Activated CD4-positive, alpha-beta memory T cell treated with anti-CD3 and anti-CD28 coated beads, Interleukin-2, amount 10 ng/mL, durations not matched to agents 7 days and 5 days (primary cell): ENCODE measurements around the gene CLDN22. TPM values are rescaled to one million over a fixed set of nuclear protein-coding genes. Genes with fewer than 3 reads are reported as not detected.
"Not testable (repeated sequence)": the region's sequence is repeated elsewhere in the genome, so short reads cannot be mapped to it uniquely, and the experiment has no call there.

Experiments
- CTCF ChIA-PET: fragments of 350-600 bp; sonication (Branson Sonifier 250); formaldehyde crosslinking; loops from one replicate; lab custom pipeline; 2021; ENCODE audit warnings: antibody characterized with exemption, inconsistent platforms; lab: Charles Lee
- POLR2A ChIA-PET: fragments of 350-600 bp; sonication (Branson Sonifier 250); formaldehyde crosslinking; loops from one replicate; lab custom pipeline; 2021; ENCODE audit warnings: antibody characterized with exemption; lab: Charles Lee
- DNase-seq: peaks from one replicate; pipeline ENCODE4 v3.0.0-alpha.2; 2020
- H3K27ac Mint-ChIP-seq: one replicate; pipeline ENCODE4 v1.8.0; 2021; ENCODE audit warnings: mild to moderate bottlenecking, mixed read lengths
- H3K27me3 Mint-ChIP-seq: one replicate; pipeline ENCODE4 v1.8.0; 2021; ENCODE audit warnings: mixed read lengths
- H3K36me3 Mint-ChIP-seq: one replicate; pipeline ENCODE4 v1.8.0; 2021; ENCODE audit warnings: low read depth, mixed read lengths
- H3K4me1 Mint-ChIP-seq: one replicate; pipeline ENCODE4 v1.8.0; 2021; ENCODE audit warnings: mixed read lengths
- H3K4me3 Mint-ChIP-seq: one replicate; pipeline ENCODE4 v1.8.0; 2021; ENCODE audit warnings: mild to moderate bottlenecking, mixed read lengths
- H3K9me3 Mint-ChIP-seq: one replicate; pipeline ENCODE4 v1.8.0; 2021; ENCODE audit warnings: mixed read lengths
- total RNA-seq, 2 experiments: library from RNA; stranded (reverse); gene quantifications; one replicate each; pipeline ENCODE4 v1.2.3, GENCODE V29; 2021

CLDN22 gene
- total RNA-seq, 2 experiments from 2014 or later = not detected

- H3K27ac Mint-ChIP-seq, H3K4me3 Mint-ChIP-seq, DNase-seq, H3K9me3 Mint-ChIP-seq, H3K4me1 Mint-ChIP-seq, CTCF ChIA-PET, H3K27me3 Mint-ChIP-seq, H3K36me3 Mint-ChIP-seq: not testable (repeated sequence)
- POLR2A ChIA-PET = interaction anchor here (0.7 kb wide), 1 partner anchor 37 kb away, joined by 3 read pairs; no protein-coding TSS in a partner anchor
These were observed 4.0 kb upstream of the CLDN22 start for GRCh38 chr4:183324056-183324455.

GRCh38 chr4:183323295-183323694 is 3.2 kb upstream of the CLDN22 start:
- CTCF ChIA-PET = no interaction called here
- POLR2A ChIA-PET = no interaction called here
- H3K36me3 Mint-ChIP-seq = no peaks in the 10 kb centered on the region
- DNase-seq = no peak
- H3K27ac Mint-ChIP-seq = no peak overlapping the region
- no peaks in the 10 kb centered on the region for H3K9me3 Mint-ChIP-seq
- H3K4me3 Mint-ChIP-seq = no peak overlapping the region
- peaks cover 7% of the 10 kb centered on the region for H3K4me1 Mint-ChIP-seq
- H3K27me3 Mint-ChIP-seq = no peaks in the 10 kb centered on the region

- H3K27ac Mint-ChIP-seq = no peak within 1 kb of the TSS
- DNase-seq = no peak
- H3K4me1 Mint-ChIP-seq = peaks cover 7% of the 10 kb centered on the region
- no peaks in the 10 kb centered on the region for H3K36me3 Mint-ChIP-seq
- H3K27me3 Mint-ChIP-seq = no peaks in the 10 kb centered on the region
- no peaks in the 10 kb centered on the region for H3K9me3 Mint-ChIP-seq
- ChIA-PET POLR2A (no interaction called here), CTCF (no interaction called here)
- no peak within 1 kb of the TSS for H3K4me3 Mint-ChIP-seq
These were observed 2.2 kb upstream of the CLDN22 start, which contains the start of gene CLDN24 for GRCh38 chr4:183322326-183322725. CLDN24 (minus strand) TSS chr4:183322426; CDS start chr4:183322426, 0 bp downstream.

- ChIA-PET CTCF (interaction anchor here (0.5 kb wide), 1 partner anchor 483 kb away, joined by 5 read pairs; no protein-coding TSS in a partner anchor), POLR2A (no interaction called here)
- H3K36me3 Mint-ChIP-seq = no peaks in the 10 kb centered on the region
- DNase-seq = no peak
- H3K27ac Mint-ChIP-seq = no peak overlapping the region
- peaks cover 7% of the 10 kb centered on the region for H3K4me1 Mint-ChIP-seq
- H3K9me3 Mint-ChIP-seq = no peaks in the 10 kb centered on the region
- no peak overlapping the region for H3K4me3 Mint-ChIP-seq
- no peaks in the 10 kb centered on the region for H3K27me3 Mint-ChIP-seq
These were observed 1.4 kb upstream of the CLDN22 start for GRCh38 chr4:183321516-183321915.

GRCh38 chr4:183321079-183321478 is 1.0 kb upstream of the CLDN22 start:
- POLR2A ChIA-PET = no interaction called here
- DNase-seq = no peak
- Mint-ChIP-seq H3K9me3 (no peaks in the 10 kb centered on the region), H3K27ac (no peak overlapping the region), H3K4me1 (peaks cover 7% of the 10 kb centered on the region), H3K27me3 (no peaks in the 10 kb centered on the region), H3K4me3 (no peak overlapping the region), H3K36me3 (no peaks in the 10 kb centered on the region)
- CTCF ChIA-PET = interaction anchor here (0.5 kb wide), 1 partner anchor 483 kb away, joined by 5 read pairs; no protein-coding TSS in a partner anchor

GRCh38 chr4:183318656-183319055 is 1.4 kb downstream of the CLDN22 start:
- no peak overlapping the region for H3K27ac Mint-ChIP-seq
- H3K9me3 Mint-ChIP-seq = no peaks in the 10 kb centered on the region
- POLR2A ChIA-PET = no interaction called here
- H3K4me3 Mint-ChIP-seq = no peak overlapping the region
- no peaks in the 10 kb centered on the region for H3K36me3 Mint-ChIP-seq
- DNase-seq = no peak
- H3K27me3 Mint-ChIP-seq = no peaks in the 10 kb centered on the region
- CTCF ChIA-PET = no interaction called here
- H3K4me1 Mint-ChIP-seq = peaks cover 7% of the 10 kb centered on the region

GRCh38 chr4:183314806-183315205 is 5.3 kb downstream of the CLDN22 start:
- Mint-ChIP-seq H3K9me3 (no peaks in the 10 kb centered on the region), H3K36me3 (no peaks in the 10 kb centered on the region), H3K27me3 (no peaks in the 10 kb centered on the region), H3K4me1 (no peaks in the 10 kb centered on the region), H3K27ac (no peak overlapping the region), H3K4me3 (no peak overlapping the region)
- POLR2A ChIA-PET = no interaction called here
- DNase-seq = no peak
- CTCF ChIA-PET = no interaction called here

- no peak overlapping the region for H3K4me3 Mint-ChIP-seq
- H3K9me3 Mint-ChIP-seq = no peaks in the 10 kb centered on the region
- H3K27ac Mint-ChIP-seq = no peak overlapping the region
- no peaks in the 10 kb centered on the region for H3K36me3 Mint-ChIP-seq
- ChIA-PET POLR2A (no interaction called here), CTCF (no interaction called here)
- H3K27me3 Mint-ChIP-seq = no peaks in the 10 kb centered on the region
- H3K4me1 Mint-ChIP-seq = no peaks in the 10 kb centered on the region
- no peak for DNase-seq
These were observed 5.7 kb downstream of the CLDN22 start for GRCh38 chr4:183314336-183314735.

GRCh38 chr4:183312841-183313240 is 7.2 kb downstream of the CLDN22 start:
- ChIA-PET POLR2A (no interaction called here), CTCF (no interaction called here)
- Mint-ChIP-seq H3K4me1 (no peaks in the 10 kb centered on the region), H3K9me3 (no peaks in the 10 kb centered on the region), H3K4me3 (no peak overlapping the region), H3K36me3 (no peaks in the 10 kb centered on the region), H3K27me3 (peaks cover 3% of the 10 kb centered on the region), H3K27ac (no peak overlapping the region)
- DNase-seq = no peak

- Mint-ChIP-seq H3K4me1 (no peaks in the 10 kb centered on the region), H3K27me3 (peaks cover 6% of the 10 kb centered on the region), H3K36me3 (no peaks in the 10 kb centered on the region), H3K4me3 (no peak overlapping the region), H3K9me3 (no peaks in the 10 kb centered on the region), H3K27ac (no peak overlapping the region)
- POLR2A ChIA-PET = no interaction called here
- DNase-seq = no peak
- CTCF ChIA-PET = interaction anchor here (0.7 to 1.1 kb wide), 2 partner anchors 96 to 233 kb away, joined by 3 to 4 read pairs; no protein-coding TSS in a partner anchor
These were observed 13.3 kb downstream of the CLDN22 start for GRCh38 chr4:183306811-183307210.

GRCh38 chr4:183304538-183304937 is 15.5 kb downstream of the CLDN22 start:
- Mint-ChIP-seq H3K27ac (no peak overlapping the region), H3K36me3 (no peaks in the 10 kb centered on the region), H3K9me3 (no peaks in the 10 kb centered on the region), H3K4me1 (peaks cover 7% of the 10 kb centered on the region), H3K27me3 (peaks cover 6% of the 10 kb centered on the region), H3K4me3 (no peak overlapping the region)
- POLR2A ChIA-PET = no interaction called here
- DNase-seq = no peak
- CTCF ChIA-PET = no interaction called here

GRCh38 chr4:183304067-183304466 is 16.0 kb downstream of the CLDN22 start:
- POLR2A ChIA-PET = no interaction called here
- peaks cover 5% of the 10 kb centered on the region for H3K27me3 Mint-ChIP-seq

GRCh38 chr4:183303301-183303700 is 16.8 kb downstream of the CLDN22 start:
- Mint-ChIP-seq H3K4me1 (peaks cover 9% of the 10 kb centered on the region), H3K36me3 (no peaks in the 10 kb centered on the region), H3K9me3 (no peaks in the 10 kb centered on the region), H3K4me3 (no peak overlapping the region), H3K27ac (no peak overlapping the region), H3K27me3 (peaks cover 3% of the 10 kb centered on the region)
- no peak for DNase-seq
- ChIA-PET POLR2A (no interaction called here), CTCF (no interaction called here)

More at GRCh38 chr4:183304067-183304466, 16.0 kb downstream of the CLDN22 start:
- H3K4me3 Mint-ChIP-seq = no peak overlapping the region
- peaks cover 9% of the 10 kb centered on the region for H3K4me1 Mint-ChIP-seq
- no peak overlapping the region for H3K27ac Mint-ChIP-seq
- CTCF ChIA-PET = no interaction called here
- no peaks in the 10 kb centered on the region for H3K9me3 Mint-ChIP-seq
- H3K36me3 Mint-ChIP-seq = no peaks in the 10 kb centered on the region
- no peak for DNase-seq

GRCh38 chr4:183300655-183301054 is 19.4 kb downstream of the CLDN22 start:
- Mint-ChIP-seq H3K9me3 (no peaks in the 10 kb centered on the region), H3K4me1 (peaks cover 9% of the 10 kb centered on the region), H3K36me3 (no peaks in the 10 kb centered on the region), H3K27me3 (peaks cover 3% of the 10 kb centered on the region), H3K27ac (no peak overlapping the region), H3K4me3 (no peak overlapping the region)
- ChIA-PET POLR2A (no interaction called here), CTCF (no interaction called here)
- DNase-seq = no peak
